ENCODE measurements around the gene ABCG2. TPM values are rescaled to one million over a fixed set of nuclear protein-coding genes. Genes with fewer than 3 reads are reported as not detected.

The ABCG2 gene
- total and polyA plus RNA-seq, 2 of the 4 experiments (the other 2 are of a cell fraction): 0.50 to 1.1 TPM

- H4K20me1 ChIP-seq (ENCODE audit: insufficient read depth, low read length): no peaks in the 10 kb centered on the region
- no peak overlapping the region for H3K4me2 ChIP-seq (ENCODE audit: low read depth, low read length)
- no peak overlapping the region for H3K9ac ChIP-seq (ENCODE audit: low read depth, low read length)
- H3K27me3 ChIP-seq (ENCODE audit: control insufficient read depth, insufficient read depth, low read length): no peaks in the 10 kb centered on the region
- H3K4me1 ChIP-seq (ENCODE audit: control insufficient read depth, insufficient read depth, low read length): no peaks in the 10 kb centered on the region
- dilution Hi-C loops (cut with HindIII; ENCODE audit: low sequenced_read_pairs, unreplicated experiment) (no loop called here), intact Hi-C loops (cut with micrococcal nuclease) (loop anchor here (5.0 kb wide), 1 partner anchor 49 kb away; no protein-coding TSS in a partner anchor), in situ Hi-C loops (cut with MboI; ENCODE audit: low sequenced_read_pairs) (no loop called here)
- no peak overlapping the region for H3K18ac ChIP-seq (ENCODE audit: low read depth, low read length)
- H3K79me1 ChIP-seq (ENCODE audit: low read depth in 1 of 2, low read length in 2 of 2): no peaks in the 10 kb centered on the region
- peak; percentile 8; the same call in 1 of the 2 replicates for TF ChIP-seq CEBPB (IDR thresholded peaks at IDR 0.05; ENCODE audit: low read depth, low read length)
- no peak for TF ChIP-seq ELK1 (IDR thresholded peaks at IDR 0.05; ENCODE audit: borderline replicate concordance, low read depth, low read length)
- no peak overlapping the region for H3K27ac ChIP-seq (ENCODE audit: insufficient read depth, low read length)
- no peak overlapping the region for H2AFZ ChIP-seq (replicated peaks; ENCODE audit: low read length, poor library complexity)
- no peak overlapping the region for H3K14ac ChIP-seq (replicated peaks; ENCODE audit: low read depth, low read length)
- H4K8ac ChIP-seq (ENCODE audit: low read depth in 2 of 2, low read length in 2 of 2): no peak overlapping the region
- no peak overlapping the region for H2AK9ac ChIP-seq (replicated peaks; ENCODE audit: low read depth, low read length, poor library complexity)
- no peaks in the 10 kb centered on the region for H3K9me3 ChIP-seq (ENCODE audit: control insufficient read depth, insufficient read depth, low read length)
- DNase-seq: peak; percentile 90
- H3K4me3 ChIP-seq (ENCODE audit: insufficient read depth, low read depth, low read length): no peak overlapping the region
- H3K36me3 ChIP-seq (ENCODE audit: control insufficient read depth, insufficient read depth, low read length): no peaks in the 10 kb centered on the region
- H3K4ac ChIP-seq (ENCODE audit: low read depth, low read length): no peak overlapping the region; the same call in 1 of the 2 replicates
- H2BK20ac ChIP-seq (ENCODE audit: low read depth, low read length): 0 out of 2 replicates have a peak overlapping the region, but pooled peaks have one; percentile 45
- POLR2A ChIA-PET (ENCODE audit: unreplicated experiment): no interaction called here
- peak; percentile 89 for ATAC-seq (ENCODE audit: low read depth)
- H2AK5ac ChIP-seq (ENCODE audit: low read depth, low read length): no peak overlapping the region
- no peak overlapping the region for H2BK15ac ChIP-seq (ENCODE audit: low read depth, low read length)
- no peak overlapping the region for H4K91ac ChIP-seq (ENCODE audit: insufficient read depth, low read depth, low read length)
- H3K9me1 ChIP-seq (ENCODE audit: insufficient read depth, low read length): no peaks in the 10 kb centered on the region
- H2BK5ac ChIP-seq (ENCODE audit: low read depth, low read length, poor library complexity, severe bottlenecking): no peak overlapping the region
- CTCF ChIA-PET: no interaction called here
- H2BK120ac ChIP-seq (ENCODE audit: low read depth, low read length): no peak overlapping the region
- no peak overlapping the region for H4K5ac ChIP-seq (ENCODE audit: low read depth, low read length)
- H3K56ac ChIP-seq (ENCODE audit: extremely low read depth, insufficient read depth, low read length): no peak overlapping the region
- 0 out of 2 replicates have a peak overlapping the region, but pooled peaks have one; percentile 0 for H3K23ac ChIP-seq (ENCODE audit: low read depth, low read length)
- BruUV-seq (replicated peaks): no TSS peak
Measured at GRCh38 chr4:88185906-88186305, 27.5 kb upstream of the ABCG2 start.

Measured in IMR-90 (cell line).